ENCODE data around the gene BLVRB.
"Not testable (repeated sequence)": the region's sequence is repeated elsewhere in the genome, so short reads cannot be mapped to it uniquely, and the experiment has no call there.

Gene BLVRB

DNA sequence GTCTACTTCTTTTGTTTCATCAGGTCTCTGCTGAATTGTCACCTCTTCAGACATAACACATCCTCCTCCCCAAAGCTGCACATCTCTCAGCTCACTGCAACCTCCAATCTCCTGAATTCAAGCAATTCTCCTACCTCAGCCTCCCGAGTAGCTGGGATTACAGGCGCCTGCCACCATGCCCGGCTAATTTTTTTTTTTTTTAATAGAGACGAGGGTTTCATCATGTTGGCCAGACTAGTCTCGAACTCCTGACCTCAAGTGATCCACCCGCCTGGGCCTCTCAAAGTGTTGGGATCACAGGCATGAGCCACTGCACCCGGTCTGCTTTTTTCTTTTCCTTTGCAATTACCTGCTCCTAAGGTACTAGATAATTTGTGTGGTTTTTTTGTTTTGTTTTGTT lies 32.8 kb downstream of the BLVRB start:
- CTCF ChIA-PET, H3K36me3 Mint-ChIP-seq, H3K9me3 Mint-ChIP-seq, H3K27me3 Mint-ChIP-seq, DNase-seq: not testable (repeated sequence)
- Mint-ChIP-seq H3K27ac (peak overlapping the region; percentile 95), H3K4me1 (peaks cover 23% of the 10 kb centered on the region), H3K4me3 (peak overlapping the region; percentile 84)

- Mint-ChIP-seq H3K36me3 (no peaks in the 10 kb centered on the region), H3K9me3 (no peaks in the 10 kb centered on the region), H3K4me1 (peaks cover 23% of the 10 kb centered on the region), H3K27ac (peak overlapping the region; percentile 69), H3K4me3 (no peak overlapping the region), H3K27me3 (peaks cover 8% of the 10 kb centered on the region)
- CTCF ChIA-PET, result no interaction called here
- no peak for DNase-seq
Measured at GRCh38 chr19:40431698-40432097, 33.8 kb downstream of the BLVRB start.

DNA sequence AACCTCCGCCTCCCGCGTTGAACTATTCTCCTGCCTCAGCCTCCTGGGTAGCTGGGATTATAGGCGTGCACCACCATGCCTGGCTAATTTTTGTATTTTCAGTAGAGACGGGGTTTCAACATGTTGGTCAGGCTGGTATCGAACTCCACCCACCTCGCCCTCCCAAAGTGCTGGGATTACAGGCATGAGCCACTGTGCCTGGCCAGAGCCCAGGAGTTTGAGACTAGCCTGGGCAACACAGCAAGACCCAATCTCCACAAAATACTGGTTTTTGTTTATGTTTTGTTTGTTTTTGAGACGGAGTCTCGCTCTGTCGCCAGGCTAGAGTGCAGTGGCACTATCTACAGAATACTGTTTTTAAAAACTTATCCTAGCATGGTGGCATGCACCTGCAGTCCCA lies 35.3 kb downstream of the BLVRB start:
- DNase-seq, H3K4me3 Mint-ChIP-seq, H3K36me3 Mint-ChIP-seq, H3K27ac Mint-ChIP-seq, H3K9me3 Mint-ChIP-seq: not testable (repeated sequence)
- CTCF ChIA-PET, result interaction anchor here (0.7 to 1.9 kb wide), 2 partner anchors 34 to 205 kb away, joined by 3 to 4 read pairs; no protein-coding TSS in a partner anchor
- H3K27me3 Mint-ChIP-seq, result peaks cover 14% of the 10 kb centered on the region
- H3K4me1 Mint-ChIP-seq, result peaks cover 29% of the 10 kb centered on the region

- not testable (repeated sequence) for H3K27ac Mint-ChIP-seq, H3K36me3 Mint-ChIP-seq, DNase-seq, H3K4me3 Mint-ChIP-seq, H3K9me3 Mint-ChIP-seq
- Mint-ChIP-seq H3K4me1 (peaks cover 31% of the 10 kb centered on the region), H3K27me3 (peaks cover 14% of the 10 kb centered on the region)
- CTCF ChIA-PET, result interaction anchor here (1.4 kb wide), 1 partner anchor 15 kb away, joined by 3 read pairs; no protein-coding TSS in a partner anchor
Measured at GRCh38 chr19:40428197-40428596, 37.3 kb downstream of the BLVRB start.

DNA sequence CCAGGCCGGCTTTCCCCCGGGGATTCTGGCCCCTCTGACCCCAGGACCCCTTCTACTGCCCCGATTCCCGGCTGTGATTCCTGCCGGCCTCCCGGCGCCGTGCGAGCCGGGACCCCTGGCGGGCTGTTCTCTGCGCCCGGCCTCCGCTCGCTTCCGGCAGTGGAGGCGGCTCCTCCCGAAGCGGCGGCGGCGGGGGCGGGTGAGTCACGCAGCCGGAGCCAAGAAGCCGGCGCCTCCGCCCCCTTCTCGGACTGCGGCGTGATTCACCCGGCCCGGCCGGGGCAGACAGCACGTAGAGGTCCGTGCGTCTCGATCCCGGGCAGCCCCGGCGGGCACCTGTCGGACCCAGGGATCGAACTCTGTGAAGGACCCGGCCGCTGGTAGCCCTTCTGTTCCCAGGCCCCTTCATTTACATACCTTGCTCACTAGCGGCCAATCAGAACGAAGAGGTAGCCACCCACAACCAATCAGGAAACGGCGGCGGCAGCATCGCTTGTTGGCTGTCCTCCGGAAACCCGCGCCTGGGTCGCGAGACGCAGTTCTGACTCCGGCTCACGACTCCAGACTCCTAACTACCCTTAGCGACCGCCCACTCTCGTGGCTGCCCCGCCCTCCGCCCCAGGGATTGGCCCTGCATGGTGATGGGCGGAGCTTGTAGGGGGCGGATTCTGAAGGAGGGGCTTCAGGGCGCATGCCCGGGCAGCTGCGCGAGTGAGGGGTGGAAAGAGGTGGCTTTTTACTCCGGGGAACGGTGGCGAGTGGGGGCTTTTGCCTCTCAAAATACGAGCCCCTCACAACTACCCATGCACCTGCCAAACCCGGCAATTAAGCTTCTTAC lies 39.9 kb downstream of the BLVRB start, which contains the start of gene SERTAD1:
TSS of gene SERTAD1 (minus strand) at position 543 of the 838 bp plus-strand sequence. CDS start 2,446 bp downstream, outside the sequence.
- H3K9me3 Mint-ChIP-seq, result no peaks in the 10 kb centered on the region
- peak within 1 kb of the TSS; percentile 80 for H3K4me3 Mint-ChIP-seq
- DNase-seq, result peak; percentile 100
- peak within 1 kb of the TSS; percentile 90 for H3K27ac Mint-ChIP-seq
- peaks cover 14% of the 10 kb centered on the region for H3K27me3 Mint-ChIP-seq
- CTCF ChIA-PET, result interaction anchor here (0.7 to 1.2 kb wide), 3 partner anchors 16 to 120 kb away, joined by 3 read pairs; no protein-coding TSS in a partner anchor
- H3K36me3 Mint-ChIP-seq, result peaks cover 15% of the 10 kb centered on the region
- H3K4me1 Mint-ChIP-seq, result peaks cover 40% of the 10 kb centered on the region

- Mint-ChIP-seq H3K4me3 (peak overlapping the region; percentile 80), H3K9me3 (no peaks in the 10 kb centered on the region), H3K4me1 (peaks cover 43% of the 10 kb centered on the region), H3K36me3 (peaks cover 15% of the 10 kb centered on the region), H3K27me3 (peaks cover 14% of the 10 kb centered on the region), H3K27ac (peak overlapping the region; percentile 90)
- DNase-seq, result peak; percentile 35
- CTCF ChIA-PET, result interaction anchor here (0.6 kb wide), 1 partner anchor 119 kb away, joined by 3 read pairs; no protein-coding TSS in a partner anchor
Measured at GRCh38 chr19:40424637-40425449, 40.7 kb downstream of the BLVRB start.

GRCh38 chr19:40423938-40424337 lies 41.6 kb downstream of the BLVRB start:
- H3K27ac Mint-ChIP-seq, result no peak overlapping the region
- H3K4me3 Mint-ChIP-seq, result peak overlapping the region; percentile 80
- CTCF ChIA-PET, result interaction anchor here (0.6 kb wide), 1 partner anchor 118 kb away, joined by 3 read pairs; no protein-coding TSS in a partner anchor
- H3K27me3 Mint-ChIP-seq, result peaks cover 14% of the 10 kb centered on the region
- peaks cover 16% of the 10 kb centered on the region for H3K36me3 Mint-ChIP-seq
- DNase-seq, result no peak
- H3K9me3 Mint-ChIP-seq, result no peaks in the 10 kb centered on the region
- H3K4me1 Mint-ChIP-seq, result peaks cover 44% of the 10 kb centered on the region

DNA sequence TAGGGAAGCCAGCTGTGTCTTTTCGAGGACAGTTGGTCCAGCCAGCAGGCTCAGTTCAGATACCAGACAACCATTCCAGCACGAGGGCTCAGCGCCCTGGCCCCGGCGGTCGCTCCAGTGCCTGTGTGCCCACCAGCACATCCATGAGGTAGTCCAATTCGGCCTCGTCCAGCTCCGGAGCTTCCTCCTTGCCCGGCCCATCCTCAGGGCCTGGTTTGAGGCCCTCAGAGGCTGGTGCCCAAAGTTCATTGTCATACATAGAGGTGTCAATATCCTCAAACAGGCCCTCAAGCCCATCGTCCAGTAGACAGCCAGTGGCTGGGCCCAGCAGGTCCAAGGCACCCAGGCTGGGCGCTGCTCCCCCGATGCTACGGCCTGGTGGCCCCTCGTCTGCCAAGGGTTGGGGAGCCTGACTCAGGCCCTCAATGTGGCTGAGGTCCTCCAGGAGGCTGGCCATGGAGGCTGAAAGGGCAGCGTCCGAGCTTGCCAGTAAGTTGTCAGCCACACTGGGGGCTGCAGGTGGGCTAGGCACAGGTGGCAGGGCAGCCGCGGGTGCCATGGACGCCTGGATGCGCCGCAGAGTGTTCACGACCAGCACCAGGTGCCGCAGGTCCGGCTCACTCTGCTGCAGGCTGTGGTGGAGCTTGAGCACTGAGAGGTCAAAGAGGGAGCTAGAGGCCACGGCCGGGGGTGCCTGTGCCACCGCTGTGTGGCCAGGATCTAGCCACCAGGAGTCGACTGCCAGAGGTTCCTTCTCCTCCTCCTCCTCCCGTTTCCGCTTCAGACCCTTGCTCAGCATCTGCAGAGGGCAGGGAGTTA lies 42.6 kb downstream of the BLVRB start:
- CTCF ChIA-PET, result interaction anchor here (2.7 kb wide), 1 partner anchor 11 kb away, joined by 9 read pairs; no protein-coding TSS in a partner anchor
- Mint-ChIP-seq H3K36me3 (peaks cover 16% of the 10 kb centered on the region), H3K4me1 (peaks cover 49% of the 10 kb centered on the region), H3K9me3 (no peaks in the 10 kb centered on the region), H3K4me3 (peak overlapping the region; percentile 81), H3K27me3 (peaks cover 15% of the 10 kb centered on the region), H3K27ac (peak overlapping the region; percentile 95)
- DNase-seq, result no peak

- CTCF ChIA-PET, result interaction anchor here (2.7 kb wide), 1 partner anchor 11 kb away, joined by 9 read pairs; no protein-coding TSS in a partner anchor
- no peaks in the 10 kb centered on the region for H3K9me3 Mint-ChIP-seq
- H3K27ac Mint-ChIP-seq, result peak overlapping the region; percentile 95
- no peak for DNase-seq
- H3K36me3 Mint-ChIP-seq, result peaks cover 16% of the 10 kb centered on the region
- peaks cover 12% of the 10 kb centered on the region for H3K27me3 Mint-ChIP-seq
- H3K4me1 Mint-ChIP-seq, result peaks cover 55% of the 10 kb centered on the region
- H3K4me3 Mint-ChIP-seq, result peak overlapping the region; percentile 81
Measured at GRCh38 chr19:40421993-40422747, 43.4 kb downstream of the BLVRB start.

DNA sequence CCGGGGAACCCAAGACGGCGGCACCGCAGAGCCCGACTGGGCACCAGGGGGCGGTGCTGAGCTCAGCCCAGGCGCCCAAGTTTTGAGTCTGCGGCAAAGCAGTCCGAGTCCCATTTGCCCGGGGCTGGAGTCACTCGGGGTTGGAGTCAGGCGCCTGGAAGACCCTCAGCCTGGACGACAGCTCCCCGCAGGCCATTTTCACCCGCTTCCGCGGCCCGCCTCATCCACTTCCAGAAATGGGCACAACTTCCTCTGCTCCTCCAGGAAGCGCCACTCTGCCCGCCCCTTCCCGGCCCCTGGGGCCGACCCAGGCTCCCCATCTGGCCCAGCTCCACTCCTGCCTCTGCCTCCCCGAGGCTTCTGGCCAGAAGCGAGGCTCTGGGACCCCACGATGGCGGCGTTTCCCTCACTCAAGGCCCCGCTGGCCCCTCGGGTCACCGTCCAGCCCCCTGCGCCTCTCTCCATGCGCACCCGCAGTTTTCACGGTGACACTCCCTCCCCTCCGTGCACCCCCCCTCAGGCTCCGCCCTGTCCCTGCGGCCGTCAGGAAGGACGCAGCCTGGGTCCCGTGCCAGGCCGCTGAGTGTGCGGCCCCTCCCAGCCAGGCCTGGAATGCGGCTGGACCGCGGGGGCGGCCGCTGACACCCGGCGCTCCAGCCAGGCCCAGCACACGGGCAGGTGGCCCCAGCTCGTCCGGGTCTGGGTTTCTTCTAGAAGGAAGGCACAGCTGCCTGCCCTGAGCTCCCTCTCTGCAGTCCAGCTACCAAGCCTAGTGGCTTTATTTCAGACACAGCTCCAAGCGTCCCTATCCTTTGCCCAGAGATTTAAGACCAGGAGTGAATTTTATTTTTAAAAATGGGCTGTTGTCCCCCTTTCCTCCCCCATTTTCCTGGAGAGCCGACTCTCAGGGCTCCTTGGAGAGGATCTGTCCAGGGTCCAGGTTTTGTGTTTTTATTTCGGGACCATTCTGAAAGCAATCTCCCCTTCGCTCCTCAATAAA lies 44.5 kb downstream of the BLVRB start:
- H3K36me3 Mint-ChIP-seq, result peaks cover 16% of the 10 kb centered on the region
- peak overlapping the region; percentile 95 for H3K27ac Mint-ChIP-seq
- H3K4me3 Mint-ChIP-seq, result peak overlapping the region; percentile 81
- DNase-seq, result peak; percentile 86
- H3K27me3 Mint-ChIP-seq, result peaks cover 11% of the 10 kb centered on the region
- peaks cover 59% of the 10 kb centered on the region for H3K4me1 Mint-ChIP-seq
- CTCF ChIA-PET, result interaction anchor here (0.7 to 2.7 kb wide), 12 partner anchors 9 to 214 kb away, joined by 3 to 15 read pairs (median 6); partner anchors contain the start of genes BLVRB and SERTAD3
- H3K9me3 Mint-ChIP-seq, result no peaks in the 10 kb centered on the region

DNA sequence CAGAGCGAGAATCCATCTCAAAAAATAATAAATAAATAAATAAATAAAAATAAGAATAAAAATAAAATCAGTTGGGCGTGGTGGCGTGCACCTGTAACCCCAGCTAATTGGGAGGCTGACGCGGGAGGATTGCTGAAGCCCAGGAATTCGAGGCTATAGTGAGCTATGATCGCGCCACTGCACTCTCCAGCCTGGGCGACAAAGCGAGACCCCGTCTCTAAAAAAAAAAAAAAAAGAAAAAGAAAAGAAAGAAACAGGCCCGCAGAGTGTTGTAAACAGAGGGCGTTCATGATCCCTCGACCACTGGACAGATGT lies 45.1 kb downstream of the BLVRB start:
- Mint-ChIP-seq H3K9me3 (no peaks in the 10 kb centered on the region), H3K4me3 (peak overlapping the region; percentile 81), H3K27me3 (peaks cover 6% of the 10 kb centered on the region), H3K36me3 (peaks cover 16% of the 10 kb centered on the region), H3K4me1 (peaks cover 62% of the 10 kb centered on the region), H3K27ac (peak overlapping the region; percentile 95)
- no peak for DNase-seq
- CTCF ChIA-PET, result interaction anchor here (0.6 to 2.7 kb wide), 13 partner anchors 9 to 214 kb away, joined by 3 to 15 read pairs (median 4); partner anchors contain the start of genes BLVRB and SERTAD3

GRCh38 chr19:40419780-40420179 lies 45.8 kb downstream of the BLVRB start:
- DNase-seq, result no peak
- peaks cover 59% of the 10 kb centered on the region for H3K4me1 Mint-ChIP-seq
- peak overlapping the region; percentile 28 for H3K27ac Mint-ChIP-seq
- CTCF ChIA-PET, result interaction anchor here (0.6 to 2.7 kb wide), 7 partner anchors 8 to 183 kb away, joined by 3 to 15 read pairs (median 9); partner anchors contain the start of genes BLVRB and SERTAD3
- H3K36me3 Mint-ChIP-seq, result peaks cover 14% of the 10 kb centered on the region
- H3K27me3 Mint-ChIP-seq, result peaks cover 6% of the 10 kb centered on the region
- H3K9me3 Mint-ChIP-seq, result no peaks in the 10 kb centered on the region
- peak overlapping the region; percentile 65 for H3K4me3 Mint-ChIP-seq

All from activated naive CD4-positive, alpha-beta T cell treated with anti-CD3 and anti-CD28 coated beads, Interleukin-2, amount 10 ng/mL, durations not matched to agents 7 days and 5 days (primary cell).